ENCODE data around the gene ARSJ. TPM values are rescaled to one million over a fixed set of nuclear protein-coding genes. Genes with fewer than 3 reads are reported as not detected.
"Not testable (repeated sequence)": the region's sequence is repeated elsewhere in the genome, so short reads cannot be mapped to it uniquely, and the experiment has no call there.

Gene ARSJ
- total RNA-seq, 1 experiment from 2014 or later: 43.9 TPM

DNA sequence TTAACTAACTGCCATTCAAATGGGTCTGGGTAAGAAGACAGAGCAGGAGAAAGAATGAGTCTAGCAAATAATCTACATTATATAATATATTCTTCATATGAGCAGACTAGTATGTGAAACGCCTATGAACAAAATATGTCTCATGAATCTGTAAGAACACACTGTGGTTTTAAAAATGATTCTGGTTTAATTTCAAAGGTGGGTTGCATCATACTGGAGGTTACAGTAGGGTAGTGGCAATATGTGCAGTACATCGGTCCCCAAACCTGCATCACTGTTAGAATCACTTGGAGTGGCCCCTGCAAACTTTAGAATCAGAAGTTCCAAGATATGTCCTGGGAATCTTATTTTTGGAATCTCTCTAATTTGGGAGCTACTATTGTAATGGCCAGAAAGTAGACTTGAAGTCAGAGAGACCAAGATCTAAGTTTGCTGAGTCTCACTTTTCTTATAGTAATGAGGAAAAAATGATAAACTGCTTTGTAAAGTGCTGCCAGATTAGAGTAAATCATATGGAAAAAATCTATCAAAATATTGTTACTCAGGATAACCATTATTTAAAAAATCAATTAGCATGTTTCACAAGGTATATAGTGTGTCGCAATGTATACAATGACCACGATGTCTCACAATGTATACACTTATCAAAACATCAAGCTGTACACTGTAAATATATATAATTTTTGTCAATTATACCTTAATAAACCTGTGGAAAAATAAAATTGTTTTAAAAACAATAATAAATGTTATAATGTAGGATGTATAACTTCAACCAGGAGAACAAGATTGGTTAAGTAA lies 37.9 kb upstream of the ARSJ start:
- TF ChIP-seq POLR2AphosphoS5 (IDR thresholded peaks at IDR 0.05; ENCODE audit: low read depth, low read length) (no peak), TCF7L2 (IDR thresholded peaks at IDR 0.05; ENCODE audit: low read depth, low read length) (no peak), SIN3A (IDR thresholded peaks at IDR 0.05; ENCODE audit: borderline replicate concordance, insufficient read depth, low read depth, low read length) (no peak)
- TF ChIP-seq, protein P1, sequence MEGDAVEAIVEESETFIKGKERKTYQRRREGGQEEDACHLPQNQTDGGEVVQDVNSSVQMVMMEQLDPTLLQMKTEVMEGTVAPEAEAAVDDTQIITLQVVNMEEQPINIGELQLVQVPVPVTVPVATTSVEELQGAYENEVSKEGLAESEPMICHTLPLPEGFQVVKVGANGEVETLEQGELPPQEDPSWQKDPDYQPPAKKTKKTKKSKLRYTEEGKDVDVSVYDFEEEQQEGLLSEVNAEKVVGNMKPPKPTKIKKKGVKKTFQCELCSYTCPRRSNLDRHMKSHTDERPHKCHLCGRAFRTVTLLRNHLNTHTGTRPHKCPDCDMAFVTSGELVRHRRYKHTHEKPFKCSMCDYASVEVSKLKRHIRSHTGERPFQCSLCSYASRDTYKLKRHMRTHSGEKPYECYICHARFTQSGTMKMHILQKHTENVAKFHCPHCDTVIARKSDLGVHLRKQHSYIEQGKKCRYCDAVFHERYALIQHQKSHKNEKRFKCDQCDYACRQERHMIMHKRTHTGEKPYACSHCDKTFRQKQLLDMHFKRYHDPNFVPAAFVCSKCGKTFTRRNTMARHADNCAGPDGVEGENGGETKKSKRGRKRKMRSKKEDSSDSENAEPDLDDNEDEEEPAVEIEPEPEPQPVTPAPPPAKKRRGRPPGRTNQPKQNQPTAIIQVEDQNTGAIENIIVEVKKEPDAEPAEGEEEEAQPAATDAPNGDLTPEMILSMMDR (IDR thresholded peaks at IDR 0.05): no peak
- TF ChIP-seq, protein P2, sequence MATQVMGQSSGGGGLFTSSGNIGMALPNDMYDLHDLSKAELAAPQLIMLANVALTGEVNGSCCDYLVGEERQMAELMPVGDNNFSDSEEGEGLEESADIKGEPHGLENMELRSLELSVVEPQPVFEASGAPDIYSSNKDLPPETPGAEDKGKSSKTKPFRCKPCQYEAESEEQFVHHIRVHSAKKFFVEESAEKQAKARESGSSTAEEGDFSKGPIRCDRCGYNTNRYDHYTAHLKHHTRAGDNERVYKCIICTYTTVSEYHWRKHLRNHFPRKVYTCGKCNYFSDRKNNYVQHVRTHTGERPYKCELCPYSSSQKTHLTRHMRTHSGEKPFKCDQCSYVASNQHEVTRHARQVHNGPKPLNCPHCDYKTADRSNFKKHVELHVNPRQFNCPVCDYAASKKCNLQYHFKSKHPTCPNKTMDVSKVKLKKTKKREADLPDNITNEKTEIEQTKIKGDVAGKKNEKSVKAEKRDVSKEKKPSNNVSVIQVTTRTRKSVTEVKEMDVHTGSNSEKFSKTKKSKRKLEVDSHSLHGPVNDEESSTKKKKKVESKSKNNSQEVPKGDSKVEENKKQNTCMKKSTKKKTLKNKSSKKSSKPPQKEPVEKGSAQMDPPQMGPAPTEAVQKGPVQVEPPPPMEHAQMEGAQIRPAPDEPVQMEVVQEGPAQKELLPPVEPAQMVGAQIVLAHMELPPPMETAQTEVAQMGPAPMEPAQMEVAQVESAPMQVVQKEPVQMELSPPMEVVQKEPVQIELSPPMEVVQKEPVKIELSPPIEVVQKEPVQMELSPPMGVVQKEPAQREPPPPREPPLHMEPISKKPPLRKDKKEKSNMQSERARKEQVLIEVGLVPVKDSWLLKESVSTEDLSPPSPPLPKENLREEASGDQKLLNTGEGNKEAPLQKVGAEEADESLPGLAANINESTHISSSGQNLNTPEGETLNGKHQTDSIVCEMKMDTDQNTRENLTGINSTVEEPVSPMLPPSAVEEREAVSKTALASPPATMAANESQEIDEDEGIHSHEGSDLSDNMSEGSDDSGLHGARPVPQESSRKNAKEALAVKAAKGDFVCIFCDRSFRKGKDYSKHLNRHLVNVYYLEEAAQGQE (IDR thresholded peaks at IDR 0.05; ENCODE audit: insufficient read depth in 1 of 2, low read depth in 2 of 2, low read length in 1 of 2): no peak
- no peak for ATAC-seq
- CTCF ChIA-PET: no interaction called here
- no peaks in the 10 kb centered on the region for H3K36me3 ChIP-seq (ENCODE audit: control insufficient read depth, insufficient read depth, low read length)
- H3K27ac ChIP-seq (ENCODE audit: low read length): peak overlapping the region; percentile 31; the same call in 1 of the 2 replicates
- in situ Hi-C loops (cut with HindIII; ENCODE audit: low pct_unique_long_range_greater_than_20kb, low sequenced_read_pairs): no loop called here
- POLR2A ChIA-PET: no interaction called here
- BruUV-seq (replicated peaks): no TSS peak
- H3K4me1 ChIP-seq (ENCODE audit: control insufficient read depth, insufficient read depth, low read length): no peaks in the 10 kb centered on the region
- no peak overlapping the region for H3K4me3 ChIP-seq (ENCODE audit: low read depth in 2 of 2, low read length in 2 of 2)
- no peak for DNase-seq (ENCODE audit: low read depth, low spot score)
- intact Hi-C loops (cut with micrococcal nuclease; ENCODE audit: unreplicated experiment): no loop called here
- H3K27me3 ChIP-seq (ENCODE audit: control insufficient read depth, insufficient read depth, low read length): no peaks in the 10 kb centered on the region
- H3K9me3 ChIP-seq (ENCODE audit: control insufficient read depth, insufficient read depth, low read depth, low read length): no peaks in the 10 kb centered on the region

DNA sequence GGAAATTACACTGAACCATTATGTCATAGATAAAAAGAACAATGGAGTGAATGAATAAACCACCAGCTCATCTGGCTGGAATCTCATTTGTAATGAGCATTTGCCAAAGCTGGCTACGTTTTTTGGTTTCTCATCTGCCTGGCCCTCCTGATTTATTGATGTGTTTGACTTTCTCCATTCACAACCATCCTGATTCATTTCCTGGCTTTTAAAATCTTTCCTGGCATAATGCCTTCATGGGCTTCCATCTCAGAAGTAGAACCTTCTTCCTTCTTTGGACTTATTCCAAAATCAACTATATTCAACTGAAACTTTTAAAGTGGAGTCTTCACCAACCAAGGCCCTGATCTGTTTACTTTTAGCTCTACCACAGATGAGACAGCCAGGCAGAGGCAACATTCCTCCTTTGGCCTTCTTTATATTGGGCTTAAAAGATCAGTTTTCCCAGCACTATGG lies 36.0 kb upstream of the ARSJ start:
- TF ChIP-seq, protein P1 (IDR thresholded peaks at IDR 0.05): no peak
- TF ChIP-seq TCF7L2 (IDR thresholded peaks at IDR 0.05; ENCODE audit: low read depth, low read length) (no peak), POLR2AphosphoS5 (IDR thresholded peaks at IDR 0.05; ENCODE audit: low read depth, low read length) (no peak), SIN3A (IDR thresholded peaks at IDR 0.05; ENCODE audit: borderline replicate concordance, insufficient read depth, low read depth, low read length) (no peak)
- TF ChIP-seq, protein P2 (IDR thresholded peaks at IDR 0.05; ENCODE audit: insufficient read depth in 1 of 2, low read depth in 2 of 2, low read length in 1 of 2): no peak
- H3K4me3 ChIP-seq (ENCODE audit: low read depth in 2 of 2, low read length in 2 of 2): no peak overlapping the region
- H3K27me3 ChIP-seq (ENCODE audit: control insufficient read depth, insufficient read depth, low read length): no peaks in the 10 kb centered on the region
- in situ Hi-C loops (cut with HindIII; ENCODE audit: low pct_unique_long_range_greater_than_20kb, low sequenced_read_pairs): no loop called here
- H3K36me3 ChIP-seq (ENCODE audit: control insufficient read depth, insufficient read depth, low read length): no peaks in the 10 kb centered on the region
- no peaks in the 10 kb centered on the region for H3K9me3 ChIP-seq (ENCODE audit: control insufficient read depth, insufficient read depth, low read depth, low read length)
- BruUV-seq (replicated peaks): no TSS peak
- DNase-seq (ENCODE audit: low read depth, low spot score) (peak; percentile 93), ATAC-seq (peak; percentile 84)
- H3K4me1 ChIP-seq (ENCODE audit: control insufficient read depth, insufficient read depth, low read length): no peaks in the 10 kb centered on the region
- no peak overlapping the region for H3K27ac ChIP-seq (ENCODE audit: low read length)
- ChIA-PET CTCF (no interaction called here), POLR2A (no interaction called here)
- intact Hi-C loops (cut with micrococcal nuclease; ENCODE audit: unreplicated experiment): no loop called here

DNA sequence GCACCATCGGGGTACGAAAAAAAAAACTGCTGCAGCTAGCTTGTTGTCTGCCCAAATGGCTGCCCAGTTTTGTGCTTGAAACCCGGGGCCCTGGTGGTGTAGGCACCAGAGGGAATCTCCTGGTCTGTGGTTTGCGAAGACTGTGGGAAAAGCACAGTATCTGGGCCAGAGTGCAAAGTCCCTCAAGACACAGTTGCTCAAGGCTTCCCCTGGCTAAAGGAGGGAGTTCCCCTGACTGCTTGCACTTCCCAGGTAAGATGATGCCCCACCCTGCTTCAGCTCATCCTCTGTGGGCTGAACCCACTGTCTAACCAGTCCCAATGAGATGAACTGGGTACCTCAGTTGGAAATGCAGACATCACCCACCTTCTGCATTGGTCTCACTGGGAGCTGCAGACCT lies 33.8 kb upstream of the ARSJ start:
- H3K4me1 ChIP-seq (ENCODE audit: control insufficient read depth, insufficient read depth, low read length); H3K27ac ChIP-seq (ENCODE audit: low read length); intact Hi-C loops (cut with micrococcal nuclease; ENCODE audit: unreplicated experiment); POLR2A ChIA-PET; DNase-seq (ENCODE audit: low read depth, low spot score); CTCF ChIA-PET; H3K9me3 ChIP-seq (ENCODE audit: control insufficient read depth, insufficient read depth, low read depth, low read length); ATAC-seq; in situ Hi-C loops (cut with HindIII; ENCODE audit: low pct_unique_long_range_greater_than_20kb, low sequenced_read_pairs); H3K36me3 ChIP-seq (ENCODE audit: control insufficient read depth, insufficient read depth, low read length); H3K27me3 ChIP-seq (ENCODE audit: control insufficient read depth, insufficient read depth, low read length); BruUV-seq (replicated peaks); H3K4me3 ChIP-seq (ENCODE audit: low read depth in 2 of 2, low read length in 2 of 2): not testable (repeated sequence)

All from Panc1 (cell line).